Activated CD4-positive, alpha-beta T cell treated with anti-CD3 and anti-CD28 coated beads, Interleukin-2, Interleukin-4, amounts not matched to agents 100 ng/mL and 50 ng/mL, durations not matched to agents 16 hours and 8 hours (primary cell): Measurements from ENCODE around the gene RPS4Y2.

Experiments used
- DNase-seq: peaks from one replicate; pipeline ENCODE4 v3.0.0-alpha.2; 2020; ENCODE audit warnings: low spot score

RPS4Y2 gene

GRCh38 chrY:20755808-20756207, at the start of gene RPS4Y2:
Gene RPS4Y2 (plus strand): TSS chrY:20756108. CDS start chrY:20756164, 56 bp downstream.
- no peak for DNase-seq

GRCh38 chrY:20714391-20714790, 41.5 kb upstream of the RPS4Y2 start:
- DNase-seq = no peak

- no peak for DNase-seq
Observed at GRCh38 chrY:20726184-20726907, 29.6 kb upstream of the RPS4Y2 start.

GRCh38 chrY:20735200-20735599, 20.7 kb upstream of the RPS4Y2 start:
- no peak for DNase-seq

- DNase-seq = no peak
Observed at GRCh38 chrY:20739806-20740205, 16.1 kb upstream of the RPS4Y2 start.

- DNase-seq = no peak
Observed at GRCh38 chrY:20740609-20741008, 15.3 kb upstream of the RPS4Y2 start.

- no peak for DNase-seq
Observed at GRCh38 chrY:20745060-20745459, 10.8 kb upstream of the RPS4Y2 start.

GRCh38 chrY:20746919-20747318, 9.0 kb upstream of the RPS4Y2 start:
- no peak for DNase-seq

- DNase-seq = no peak
Observed at GRCh38 chrY:20763869-20764268, 8.0 kb downstream of the RPS4Y2 start.

GRCh38 chrY:20765117-20765516, 9.2 kb downstream of the RPS4Y2 start:
- DNase-seq = no peak

GRCh38 chrY:20770755-20771154, 14.8 kb downstream of the RPS4Y2 start:
- no peak for DNase-seq

- DNase-seq = no peak
Observed at GRCh38 chrY:20776104-20776503, 20.2 kb downstream of the RPS4Y2 start.

GRCh38 chrY:20780104-20780654, 24.3 kb downstream of the RPS4Y2 start:
- DNase-seq = no peak

GRCh38 chrY:20780776-20781175, 24.9 kb downstream of the RPS4Y2 start:
- no peak for DNase-seq

GRCh38 chrY:20781408-20781807, 25.5 kb downstream of the RPS4Y2 start:
- no peak for DNase-seq

- DNase-seq = no peak
Observed at GRCh38 chrY:20784965-20785364, 29.1 kb downstream of the RPS4Y2 start.

GRCh38 chrY:20787076-20787475, 31.2 kb downstream of the RPS4Y2 start:
- DNase-seq = no peak

GRCh38 chrY:20798351-20799049, 42.6 kb downstream of the RPS4Y2 start:
- DNase-seq = no peak

- no peak for DNase-seq
Observed at GRCh38 chrY:20802659-20803058, 46.8 kb downstream of the RPS4Y2 start.

- no peak for DNase-seq
Observed at GRCh38 chrY:20806243-20806642, 50.3 kb downstream of the RPS4Y2 start.

- no peak for DNase-seq
Observed at GRCh38 chrY:20813459-20813858, 57.6 kb downstream of the RPS4Y2 start.

GRCh38 chrY:20814794-20815193, 58.9 kb downstream of the RPS4Y2 start:
- no peak for DNase-seq

GRCh38 chrY:20817067-20817466, 61.2 kb downstream of the RPS4Y2 start:
- DNase-seq = no peak
